HepG2 (cell line): ENCODE measurements around the gene PCSK6. TPM values are rescaled to one million over a fixed set of nuclear protein-coding genes. Genes with fewer than 3 reads are reported as not detected.

Experiments
- ATAC-seq: fragments of 200-7000 bp; cut with Tn5 transposase; 3 replicates; pipeline ENCODE4 v1.9.1; 2020; ENCODE audit warnings: mild to moderate bottlenecking, moderate library complexity
- BruUV-seq: library from RNA; stranded (reverse); fragments of 400-500 nt; replicated peaks from 2 replicates; lab custom pipeline; 2021; lab: Mats Ljungman, UMichigan
- CTCF ChIA-PET: fragments of 300-600 bp; formaldehyde crosslinking; extraction: SDS; loops from one replicate; lab custom pipeline; 2021; ENCODE audit warnings: low total read pairs, inconsistent platforms, low intra/inter-chr PET ratio; lab: Yijun Ruan, JAX
- POLR2A ChIA-PET: fragments of 350-600 bp; sonication (Branson Sonifier 250); formaldehyde crosslinking; loops from one replicate; lab custom pipeline; 2020; ENCODE audit warnings: antibody characterized with exemption, inconsistent platforms; lab: Yijun Ruan, JAX
- DNase-seq: peaks from one replicate; pipeline ENCODE4 v3.0.0-alpha.2; 2015; ENCODE audit warnings: low spot score
- FAIRE-seq: peaks from 3 replicates; lab custom pipeline; 2011; peaks lifted over from hg19 to GRCh38; lab: Jason Lieb, UNC
- H2AFZ ChIP-seq: one replicate; pipeline ENCODE4 v1.6.1; 2011; ENCODE audit warnings: low read length, inconsistent platforms
- H3K27ac ChIP-seq: fragments of 300-600 bp; 3 replicates; pipeline ENCODE4 v1.8.0; 2011; ENCODE audit warnings: mixed run types, mild to moderate bottlenecking, mixed read lengths, low read length, inconsistent platforms; ENCODE audit not compliant: insufficient read depth; ENCODE audit errors: extremely low read length
- H3K27me3 ChIP-seq, 2 experiments: fragments of 200-600 bp in 1 of 2; 2 replicates in 1 of 2; 3 replicates in 1 of 2; pipeline versions ENCODE4 v1.6.0 to v1.8.0; 2011; ENCODE audit warnings: low read length in 2 of 2, mild to moderate bottlenecking in 2 of 2, moderate library complexity in 2 of 2, inconsistent platforms in 1 of 2; ENCODE audit not compliant: insufficient read depth in 2 of 2, control insufficient read depth in 1 of 2
- H3K36me3 ChIP-seq, 2 experiments: fragments of 200-600 bp in 1 of 2; replicated peaks in 1 of 2; 2 replicates in 1 of 2; 3 replicates in 1 of 2; pipeline versions ENCODE4 v1.5.1 to v1.8.0; 2011; ENCODE audit warnings: low read length in 2 of 2, inconsistent platforms in 1 of 2; ENCODE audit not compliant: insufficient read depth in 2 of 2, control insufficient read depth in 1 of 2
- H3K4me1 ChIP-seq: 2 replicates; pipeline ENCODE4 v1.5.1; 2012; ENCODE audit warnings: low read length, inconsistent platforms; ENCODE audit not compliant: insufficient read depth
- H3K4me2 ChIP-seq: 2 replicates; pipeline ENCODE4 v1.6.0; 2011; ENCODE audit warnings: low read depth, low read length, inconsistent platforms
- H3K4me3 ChIP-seq, 3 experiments: fragments of 200-600 bp in 1 of 3; sonication (generic), shearing (Covaris generic) in 1 of 3; replicated peaks in 1 of 3; 2 replicates each; pipeline ENCODE4 v1.5.1; 2011 to 2016; ENCODE audit warnings: low read length in 3 of 3, inconsistent platforms in 2 of 3, low read depth in 2 of 3, mild to moderate bottlenecking in 2 of 3, control low read depth in 1 of 3, mixed read lengths in 1 of 3; ENCODE audit not compliant: insufficient read depth in 1 of 3
- H3K79me2 ChIP-seq: one replicate; pipeline ENCODE4 v1.6.1; 2011; ENCODE audit warnings: low read length, inconsistent platforms; ENCODE audit not compliant: insufficient read depth
- H3K9ac ChIP-seq: 2 replicates; pipeline ENCODE4 v1.6.0; 2011; ENCODE audit warnings: mild to moderate bottlenecking, low read depth, low read length, inconsistent platforms; ENCODE audit not compliant: insufficient read depth
- H3K9me3 ChIP-seq: 2 replicates; pipeline ENCODE4 v1.5.1; 2012; ENCODE audit warnings: mild to moderate bottlenecking, low read length
- H4K20me1 ChIP-seq: 2 replicates; pipeline ENCODE4 v1.6.0; 2011; ENCODE audit warnings: inconsistent platforms, mild to moderate bottlenecking, low read length, moderate library complexity; ENCODE audit not compliant: insufficient read depth
- AFF4 ChIP-seq: sonication (generic); formaldehyde crosslinking; IDR thresholded peaks from 2 replicates; pipeline ENCODE4 v1.4.0; 2020; ENCODE audit warnings: missing genetic modification reagents
- ATRX ChIP-seq: sonication (generic); formaldehyde crosslinking; IDR thresholded peaks from 2 replicates; pipeline ENCODE4 v1.4.0; 2020; ENCODE audit warnings: missing genetic modification reagents, borderline replicate concordance
- HMG20B ChIP-seq: conservative IDR thresholded peaks from 2 replicates; pipeline ENCODE4 v1.6.1; 2016; ENCODE audit warnings: missing genetic modification reagents, missing compliant biosample characterization
- MLLT10 ChIP-seq: sonication (generic); formaldehyde crosslinking; IDR thresholded peaks from 2 replicates; pipeline ENCODE4 v1.4.0; 2020; ENCODE audit warnings: missing genetic modification reagents
- NR2F2 ChIP-seq: IDR thresholded peaks from 2 replicates; pipeline ENCODE4 v1.6.1; 2012; ENCODE audit warnings: low read depth, inconsistent platforms, borderline replicate concordance
- SATB2 ChIP-seq: sonication (generic); formaldehyde crosslinking; IDR thresholded peaks from 2 replicates; pipeline ENCODE4 v1.5.0; 2020; ENCODE audit warnings: missing genetic modification reagents
- SIN3A ChIP-seq: IDR thresholded peaks from 2 replicates; pipeline ENCODE4 v1.6.1; 2011; ENCODE audit warnings: low read depth, mild to moderate bottlenecking, control low read depth, low read length, borderline replicate concordance
- ZBTB25 ChIP-seq: IDR thresholded peaks from 2 replicates; pipeline ENCODE4 v1.6.1; 2018; ENCODE audit warnings: missing genetic modification reagents
- ZMAT3 ChIP-seq: sonication (generic); formaldehyde crosslinking; conservative IDR thresholded peaks from 2 replicates; pipeline ENCODE4 v1.7.0; 2021; ENCODE audit warnings: missing genetic modification reagents
- ZNF792 ChIP-seq: IDR thresholded peaks from 2 replicates; pipeline ENCODE4 v1.6.1; 2016
- WGBS: methylation state at CpG from one replicate; pipeline ENCODE4 v1.1.6; 2017; ENCODE audit warnings: low lambda C conversion rate; 5-methylcytosine and 5-hydroxymethylcytosine counted together
- in situ Hi-C: cut with HindIII; loops from 2 replicates; pipeline ENCODE4 v1.10.0; 2017; ENCODE audit warnings: low pct_unique_long_range_greater_than_20kb; ENCODE audit not compliant: extremely low pct_ligation_motif_present
- intact Hi-C: fragments of 100-400 bp; cut with micrococcal nuclease; formaldehyde crosslinking; loops from one replicate; pipeline ENCODE4 v1.10.0; 2022; ENCODE audit not compliant: unreplicated experiment
- polyA plus RNA-seq, 8 experiments: library from polyadenylated mRNA; depleted of rRNA in 3 of 8; stranded (reverse) in 7 of 8; unstranded in 1 of 8; fragments of >200 nt; fragmentation: Illumina TruSeq in 4 of 8; extraction: Trizol in 4 of 8; gene quantifications; 2 replicates each; pipeline versions ENCODE4 v1.2.1 to v1.2.3, GENCODE V29; 2011 to 2016; ENCODE audit warnings: low read depth in 4 of 8, missing spikeins in 1 of 8, mixed read lengths in 1 of 8; ENCODE audit not compliant: insufficient read depth in 1 of 8
- total RNA-seq, 5 experiments: library from RNA; depleted of rRNA; stranded (reverse); fragments of >200 nt; fragmentation: Illumina TruSeq; extraction: Trizol; gene quantifications; 2 replicates each; pipeline ENCODE4 v1.2.3, GENCODE V29; 2016; ENCODE audit warnings: low read depth in 1 of 5

PCSK6 gene
- total and polyA plus RNA-seq, 2 of the 13 experiments (the other 11 are each of a cell fraction or from before 2014, with no cell fraction given) = 56.5 to 155 TPM

- no peak for TF ChIP-seq AFF4 (CRISPR knock-in tag)
- no peak for TF ChIP-seq HMG20B
- no peak for TF ChIP-seq ATRX
- no peak for TF ChIP-seq ZMAT3 (CRISPR knock-in tag)
- no peak for TF ChIP-seq SIN3A
- no peak for TF ChIP-seq MLLT10 (CRISPR knock-in tag)
- no peak for TF ChIP-seq SATB2 (CRISPR knock-in tag)
These were observed 49.5 kb upstream of the PCSK6 start (continued) for GRCh38 chr15:101538996-101539395.

GRCh38 chr15:101538177-101538576, 48.7 kb upstream of the PCSK6 start:
- H3K9ac ChIP-seq = peak overlapping the region; percentile 44; the same call in 1 of the 2 replicates
- FAIRE-seq (no peak), ATAC-seq (no peak), DNase-seq (no peak)
- in situ Hi-C loops = no loop called here
- H3K36me3 ChIP-seq = no peaks in the 10 kb centered on the region
- intact Hi-C loops = no loop called here
- no peaks in the 10 kb centered on the region for H3K9me3 ChIP-seq
- H3K4me1 ChIP-seq = peaks cover 93% of the 10 kb centered on the region
- H4K20me1 ChIP-seq = no peaks in the 10 kb centered on the region
- peak overlapping the region; percentile 64 for H3K27ac ChIP-seq
- H3K27me3 ChIP-seq = no peaks in the 10 kb centered on the region
- POLR2A ChIA-PET = interaction anchor here (1.9 to 5.8 kb wide), 2 partner anchors 11 to 15 kb away, joined by 6 to 92 read pairs; no protein-coding TSS in a partner anchor
- H2AFZ ChIP-seq = no peak overlapping the region
- no peaks in the 10 kb centered on the region for H3K79me2 ChIP-seq
- H3K4me3 ChIP-seq = no peak overlapping the region
- WGBS = 31% methylated on average over 3 of the region's 3 CpGs
- BruUV-seq = no TSS peak
- 0 out of 2 replicates have a peak, but pooled peaks have one; percentile 28 for TF ChIP-seq ZBTB25
- 0 out of 2 replicates have a peak, but pooled peaks have one; percentile 5 for TF ChIP-seq ZNF792 (CRISPR knock-in tag)
- TF ChIP-seq NR2F2 = no peak
- TF ChIP-seq, all 625 proteins: peak for 2
- CTCF ChIA-PET = no interaction called here
- peak overlapping the region; percentile 38 for H3K4me2 ChIP-seq
